ENCODE measurements around the gene S100A10.

The S100A10 gene, protein sequence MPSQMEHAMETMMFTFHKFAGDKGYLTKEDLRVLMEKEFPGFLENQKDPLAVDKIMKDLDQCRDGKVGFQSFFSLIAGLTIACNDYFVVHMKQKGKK

GRCh38 chr1:151993734-151994496 is at the start of gene S100A10:
Gene S100A10 (minus strand): TSS chr1:151993859. CDS start chr1:151986230, 7,629 bp downstream.
- FAIRE-seq = no peak

DNA sequence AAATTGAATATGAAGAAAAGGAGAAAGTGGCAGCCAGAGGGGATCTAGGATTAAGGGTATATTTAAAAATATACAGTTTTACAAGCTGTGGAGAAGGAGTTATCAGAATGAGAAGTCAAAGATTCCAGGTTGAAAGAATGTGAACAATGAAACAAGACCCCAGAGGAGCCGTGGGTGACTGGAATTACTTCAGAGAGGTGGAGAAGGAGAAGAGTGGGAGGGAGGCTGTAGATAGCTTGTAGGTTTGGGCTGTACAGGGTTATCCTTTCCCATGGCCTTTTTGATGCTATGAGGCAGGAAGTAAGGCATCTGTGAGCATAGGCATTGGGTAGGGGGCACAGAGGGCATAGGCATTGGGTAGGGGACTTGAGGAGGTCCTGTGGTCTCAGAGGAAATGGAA is 48.4 kb upstream of the S100A10 start:
- FAIRE-seq = no peak

- FAIRE-seq = no peak
Observed at GRCh38 chr1:152039886-152040285, 46.2 kb upstream of the S100A10 start.

DNA sequence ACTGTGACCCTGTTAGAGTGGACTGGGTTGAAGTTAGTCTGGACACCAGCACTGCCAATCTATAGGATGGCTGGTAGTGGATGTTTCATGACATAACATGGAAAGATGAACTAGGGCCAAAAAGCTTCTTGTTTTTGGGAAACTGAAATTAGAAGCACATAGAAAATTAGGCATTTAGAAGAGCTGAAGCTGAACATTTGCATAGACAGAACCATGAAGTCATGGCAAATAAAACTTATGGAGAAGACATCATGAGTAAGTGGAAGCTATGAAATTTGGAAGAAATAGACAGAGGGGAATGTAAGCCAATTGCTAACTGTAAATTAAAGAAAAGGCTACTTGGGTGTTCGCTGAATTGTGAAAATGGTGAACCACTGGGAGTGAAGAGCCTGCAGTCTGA is 45.8 kb upstream of the S100A10 start:
- FAIRE-seq = no peak

DNA sequence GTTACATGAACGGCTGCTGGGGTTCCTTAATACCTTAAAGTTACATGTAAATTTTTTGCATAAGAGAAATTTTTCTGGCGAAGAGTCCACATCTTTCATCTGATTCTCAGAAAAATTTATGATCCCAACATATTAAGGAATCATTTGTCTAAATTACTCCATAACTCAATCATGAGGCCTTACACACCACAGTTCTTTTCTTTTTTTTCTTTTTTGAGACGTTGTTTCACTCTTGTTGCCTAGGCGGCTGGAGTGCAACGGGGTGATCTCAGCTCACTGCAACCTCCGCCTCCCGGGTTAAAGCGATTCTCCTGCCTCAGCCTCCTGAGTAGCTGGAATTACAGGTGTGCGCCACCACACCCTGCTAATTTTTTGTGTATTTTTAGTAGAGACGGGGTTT is 45.2 kb upstream of the S100A10 start:
- no peak for FAIRE-seq

- no peak for FAIRE-seq
Observed at GRCh38 chr1:152036267-152037216, 42.9 kb upstream of the S100A10 start, which contains the start of gene S100A11. Gene S100A11 (minus strand): TSS chr1:152037004. CDS start chr1:152036915, 89 bp downstream.

- no peak for FAIRE-seq
Observed at GRCh38 chr1:152035539-152036266, 42.0 kb upstream of the S100A10 start.

DNA sequence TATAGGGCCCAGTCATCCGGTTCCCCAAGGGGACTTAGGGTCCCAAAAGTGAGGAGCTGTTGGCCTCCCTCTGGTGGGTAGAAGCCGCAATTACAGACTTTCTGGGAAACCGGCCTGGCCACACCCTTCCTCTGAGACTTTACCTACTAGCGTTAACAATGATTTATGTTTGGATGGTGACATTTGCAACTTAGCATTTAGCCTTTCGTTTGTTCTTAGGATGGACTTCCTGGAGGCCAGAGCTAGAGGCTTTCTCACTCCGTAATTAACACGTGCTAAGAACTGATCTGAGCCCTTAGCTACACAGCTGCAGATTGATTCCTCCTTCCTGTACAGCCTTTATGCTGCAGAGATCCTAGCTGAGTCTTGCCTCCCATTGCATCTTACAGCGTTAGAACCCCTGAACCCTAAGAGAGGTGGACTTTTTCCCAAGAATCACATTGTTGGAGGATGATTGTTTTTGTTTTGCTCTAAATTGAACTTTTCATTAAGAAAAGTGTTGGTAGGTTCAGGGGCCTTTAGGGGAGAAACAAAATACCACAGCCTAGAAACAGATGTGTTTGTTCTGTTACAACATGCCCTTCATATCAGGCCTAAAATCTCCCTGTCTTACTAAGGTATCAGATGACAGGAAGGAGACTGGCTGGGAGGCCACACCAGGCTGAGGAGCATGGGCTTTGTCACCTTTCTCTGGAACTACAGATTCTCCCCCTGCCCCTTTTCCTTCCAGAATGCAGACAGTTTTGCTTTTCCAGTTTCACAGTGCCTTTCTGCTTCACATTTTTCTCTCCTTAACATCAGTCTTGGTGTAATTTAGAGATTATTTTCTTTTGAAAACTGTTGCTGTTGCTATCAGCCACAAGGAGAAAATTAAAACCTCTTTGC is 41.2 kb upstream of the S100A10 start:
- FAIRE-seq = no peak

GRCh38 chr1:152034324-152034653 is 40.6 kb upstream of the S100A10 start:
- FAIRE-seq = no peak

DNA sequence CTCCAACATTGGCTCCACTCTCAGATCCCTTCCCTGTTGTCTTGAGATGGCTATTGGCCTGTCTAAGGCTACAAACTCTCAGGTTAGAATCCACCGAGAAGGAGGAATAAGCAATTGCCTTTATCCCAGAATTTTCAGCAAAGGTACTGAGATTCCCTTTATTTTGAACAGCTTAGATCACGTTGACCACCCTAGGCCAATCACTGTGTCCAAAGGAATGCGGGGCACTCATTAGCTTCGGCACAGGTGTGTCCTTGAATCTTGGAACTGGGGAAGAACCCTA is 36.2 kb upstream of the S100A10 start:
- FAIRE-seq = no peak

DNA sequence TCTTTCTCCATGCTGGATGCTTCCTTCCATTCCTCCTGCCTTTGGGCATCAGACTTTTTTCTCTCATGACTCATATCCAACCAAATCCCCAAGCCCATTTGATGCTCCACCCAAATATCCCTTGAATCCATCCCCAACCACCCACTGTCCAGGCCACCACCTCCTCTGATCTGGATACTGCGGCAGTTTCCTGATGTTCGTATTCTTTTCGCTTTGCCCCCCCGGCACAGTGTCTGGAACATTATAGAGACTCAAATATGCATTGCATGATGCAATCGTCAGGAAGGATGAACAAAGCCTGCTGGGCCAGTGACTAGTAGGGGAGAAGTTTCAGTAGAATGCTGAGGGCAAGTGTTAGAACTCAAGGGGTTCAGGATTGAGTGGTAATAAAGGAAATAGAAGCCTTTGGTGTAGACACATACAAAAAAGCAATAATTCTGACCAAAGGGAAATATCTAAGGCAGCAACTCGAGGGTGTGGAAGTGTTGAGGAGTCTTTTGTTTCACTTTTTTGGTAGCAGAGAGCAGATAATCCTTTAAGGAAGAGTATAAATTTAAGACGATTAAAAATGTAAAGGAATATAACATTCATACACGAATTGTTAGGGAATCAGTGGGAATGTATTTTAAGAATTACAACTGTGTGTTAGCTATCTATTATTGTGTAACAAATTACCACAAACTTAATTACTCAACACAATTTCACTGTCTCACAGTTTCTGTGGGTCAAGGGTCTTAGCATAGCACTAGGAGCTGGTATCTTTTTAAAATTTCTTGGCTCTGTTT is 35.7 kb upstream of the S100A10 start:
- no peak for FAIRE-seq

GRCh38 chr1:152026895-152027294 is 33.2 kb upstream of the S100A10 start:
- no peak for FAIRE-seq

DNA sequence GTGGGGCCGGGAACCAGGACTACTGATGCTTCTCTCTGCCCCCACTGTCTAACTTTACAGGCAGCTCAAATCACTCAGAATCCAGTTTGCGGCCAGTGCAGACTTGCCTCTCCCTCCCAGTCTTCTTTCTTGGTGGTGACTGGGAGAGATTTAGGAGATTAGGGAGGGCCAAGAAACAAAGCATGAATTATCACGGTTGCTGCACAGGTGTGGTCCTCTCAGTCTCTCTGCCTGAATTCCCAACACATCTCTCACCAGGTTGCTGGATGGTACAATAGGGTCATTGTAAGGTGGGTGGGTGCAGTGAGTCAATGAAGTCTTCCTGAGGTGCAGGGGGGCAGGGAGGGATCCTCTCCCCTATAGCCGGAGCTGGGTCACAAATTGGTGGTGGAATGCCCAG is 30.6 kb upstream of the S100A10 start:
- FAIRE-seq = no peak

DNA sequence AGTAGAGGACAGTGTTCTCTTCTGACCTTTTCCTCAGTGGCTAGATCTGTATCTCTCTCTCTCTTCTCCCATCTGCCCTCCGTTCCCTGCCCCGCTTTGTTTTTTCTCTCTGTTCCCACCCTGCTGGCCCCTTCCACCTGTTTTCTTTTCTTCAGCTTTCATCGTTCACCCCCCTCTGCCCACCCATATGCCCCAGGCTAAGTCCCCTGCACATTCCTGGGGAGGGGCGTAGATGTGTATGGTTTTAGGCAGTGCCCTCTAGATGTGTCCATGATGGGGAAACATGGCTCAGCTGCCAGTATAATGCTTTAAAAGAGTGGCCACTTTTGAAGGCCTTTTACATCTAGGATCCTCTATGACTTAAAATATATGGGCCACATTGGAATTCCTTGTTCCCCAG is 29.6 kb upstream of the S100A10 start:
- no peak for FAIRE-seq

DNA sequence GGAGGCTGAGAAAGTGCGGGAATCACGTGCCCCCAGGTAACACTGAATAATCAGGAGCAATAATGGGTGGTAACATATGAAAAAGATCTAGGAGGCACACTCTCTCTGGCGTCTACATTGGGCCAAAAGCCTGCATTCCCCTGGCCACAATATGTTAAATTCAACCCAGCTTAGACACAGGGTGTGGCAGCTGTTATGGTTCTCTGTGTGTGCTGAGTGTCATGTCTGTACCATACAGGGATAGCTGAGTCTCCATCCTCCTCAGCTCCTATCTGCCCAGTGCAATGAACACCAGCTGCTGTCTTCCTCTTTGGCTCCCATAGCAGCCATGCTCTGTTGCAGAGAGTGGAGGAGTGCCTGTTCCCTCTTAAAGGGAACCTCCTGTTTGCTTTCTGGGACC is 28.8 kb upstream of the S100A10 start:
- no peak for FAIRE-seq

GRCh38 chr1:152021569-152021968 is 27.9 kb upstream of the S100A10 start:
- FAIRE-seq = no peak

- FAIRE-seq = no peak
Observed at GRCh38 chr1:152020849-152021248, 27.2 kb upstream of the S100A10 start.

DNA sequence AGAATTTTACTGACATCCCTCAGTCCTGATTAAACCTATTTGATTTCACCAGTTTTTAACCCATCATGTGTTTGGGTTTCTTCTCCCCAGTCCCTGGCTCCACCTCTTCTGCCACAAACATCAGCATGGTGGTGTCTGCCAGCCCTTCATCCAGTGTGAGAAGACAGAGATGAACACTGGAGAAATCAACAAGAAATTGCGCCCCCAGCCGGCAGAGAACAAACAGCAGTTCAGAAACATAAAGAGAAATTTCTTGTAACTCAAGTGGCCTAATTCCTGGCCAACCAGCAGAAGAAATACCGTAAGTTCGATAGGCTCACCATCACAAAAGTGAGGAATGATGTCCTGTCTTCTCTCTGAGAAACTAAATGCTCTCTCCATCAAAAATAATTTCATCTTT is 24.9 kb upstream of the S100A10 start:
- FAIRE-seq = no peak

DNA sequence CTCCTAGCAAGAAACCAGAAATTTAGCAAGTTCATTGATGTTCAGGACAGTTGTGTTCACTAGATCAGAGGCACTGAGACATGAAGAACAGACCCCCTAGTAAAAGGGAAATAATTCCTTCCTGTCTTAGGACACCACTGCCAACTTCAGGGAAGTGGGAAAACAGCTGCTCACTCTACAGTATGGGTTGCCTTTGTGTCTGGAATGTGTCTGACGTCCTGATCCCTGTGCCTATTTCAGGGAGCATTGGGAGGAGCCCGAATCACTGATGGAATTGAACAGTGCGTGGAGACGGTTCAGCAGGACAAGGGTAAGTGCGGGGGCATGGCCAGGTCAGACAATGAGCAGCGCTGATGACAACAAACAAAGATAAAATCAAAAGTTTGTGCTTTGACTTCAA is 22.1 kb upstream of the S100A10 start:
- no peak for FAIRE-seq

- FAIRE-seq = no peak
Observed at GRCh38 chr1:152014943-152015342, 21.3 kb upstream of the S100A10 start.

DNA sequence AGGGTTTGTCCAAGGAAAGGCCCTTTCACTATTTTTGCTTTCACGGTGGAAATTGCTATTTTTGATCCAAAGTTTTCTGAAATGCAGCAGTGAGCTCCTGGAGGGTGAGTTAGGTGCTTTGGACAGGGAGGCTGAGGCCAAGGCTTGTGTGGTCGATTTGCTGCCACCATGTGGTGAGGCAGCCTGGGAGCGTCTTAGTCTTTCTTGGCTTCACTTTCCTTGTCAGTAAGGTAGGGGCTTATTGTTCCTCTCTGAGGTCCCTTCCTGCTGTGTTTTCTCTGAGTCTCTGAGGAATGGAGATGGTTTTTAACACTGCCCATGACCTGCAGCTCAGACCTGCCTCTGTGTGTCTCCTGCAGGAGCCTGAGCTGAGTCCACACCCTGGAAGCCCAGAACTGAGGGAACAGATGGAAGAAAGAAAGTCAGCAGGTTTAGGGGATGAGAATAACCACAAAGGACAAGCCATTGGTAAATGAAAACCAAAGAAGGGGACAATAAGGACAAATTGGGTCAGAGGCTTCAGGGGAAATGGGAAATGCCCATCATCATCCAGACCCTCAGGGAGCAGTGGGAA is 20.1 kb upstream of the S100A10 start:
- no peak for FAIRE-seq
